ENCODE measurements around the gene CCR7. TPM values are rescaled to one million over a fixed set of nuclear protein-coding genes. Genes with fewer than 3 reads are reported as not detected.

CCR7 gene
- total RNA-seq, 4 donors from 2014 or later: 0.37 to 1.9 TPM; not detected in 2

- DNase-seq (ENCODE audit: low spot score) (no peak), ATAC-seq (ENCODE audit: low FRiP score) (no peak)
- no peak for TF ChIP-seq CTCF (IDR thresholded peaks at IDR 0.05)
These were observed 48.5 kb downstream of the CCR7 start for GRCh38 chr17:40516581-40517285.

- DNase-seq (ENCODE audit: low spot score) (no peak), ATAC-seq (ENCODE audit: low FRiP score) (no peak)
- TF ChIP-seq CTCF (IDR thresholded peaks at IDR 0.05): no peak
These were observed 49.7 kb downstream of the CCR7 start for GRCh38 chr17:40515491-40516041.

GRCh38 chr17:40515011-40515410, 50.3 kb downstream of the CCR7 start:
- DNase-seq (ENCODE audit: low spot score) (no peak), ATAC-seq (ENCODE audit: low FRiP score) (no peak)
- no peak for TF ChIP-seq CTCF (IDR thresholded peaks at IDR 0.05)

- no peak for TF ChIP-seq CTCF (IDR thresholded peaks at IDR 0.05)
- ATAC-seq (ENCODE audit: low FRiP score): no peak
- no peak for DNase-seq (ENCODE audit: low spot score)
These were observed 51.0 kb downstream of the CCR7 start for GRCh38 chr17:40514013-40514875.

GRCh38 chr17:40511667-40512220, 53.5 kb downstream of the CCR7 start:
- DNase-seq (ENCODE audit: low spot score) (no peak), ATAC-seq (ENCODE audit: low FRiP score) (no peak)
- TF ChIP-seq CTCF (IDR thresholded peaks at IDR 0.05): no peak

- no peak for DNase-seq (ENCODE audit: low spot score)
- TF ChIP-seq CTCF (IDR thresholded peaks at IDR 0.05): no peak
- ATAC-seq (ENCODE audit: low FRiP score): no peak
These were observed 54.1 kb downstream of the CCR7 start for GRCh38 chr17:40511136-40511535.
